T-cell (primary cell): ENCODE measurements around the gene EID3. TPM values are rescaled to one million over a fixed set of nuclear protein-coding genes. Genes with fewer than 3 reads are reported as not detected.

Source experiments
- ATAC-seq, 4 experiments: fragments of 200-7000 bp in 3 of 4; fragments of 150-1000 bp in 1 of 4; cut with Tn5 transposase; replicated peaks in 1 of 4; 1 replicate in 3 of 4; 2 replicates in 1 of 4; pipeline ENCODE4 v1.10.0; 2021; ENCODE audit warnings: moderate library complexity in 3 of 4, mild to moderate bottlenecking in 2 of 4, moderate number of reproducible peaks in 1 of 4
- CTCF ChIA-PET, 2 donors: fragments of 300-600 bp; sonication (Branson Sonifier 250); formaldehyde crosslinking; loops; one replicate each; lab custom pipeline; 2022; ENCODE audit warnings: antibody characterized with exemption in 2 of 2; lab: Charles Lee
- POLR2A ChIA-PET, 2 donors: fragments of 300-600 bp; sonication (Branson Sonifier 250); formaldehyde crosslinking; loops; one replicate each; lab custom pipeline; 2022; ENCODE audit warnings: antibody characterized with exemption in 2 of 2; lab: Charles Lee
- DNase-seq, 35 experiments: peaks; one replicate each; pipeline versions ENCODE4 v3.0.0 to v3.0.0-alpha.2; 2013 to 2023
- H3K27ac ChIP-seq: one replicate; pipeline ENCODE4 v1.5.1; 2013; ENCODE audit warnings: low read length
- H3K27me3 ChIP-seq, 2 experiments: replicated peaks in 1 of 2; 1 replicate in 1 of 2; 2 replicates in 1 of 2; pipeline versions ENCODE4 v1.6.1 to v1.7.0; 2013; ENCODE audit warnings: low read length in 1 of 2, mixed read lengths in 1 of 2; ENCODE audit not compliant: control insufficient read depth in 2 of 2, insufficient read depth in 2 of 2; ENCODE audit errors: extremely low read depth in 1 of 2
- H3K36me3 ChIP-seq, 2 donors: 1 replicate in 1 of 2; 2 replicates in 1 of 2; pipeline versions ENCODE4 v1.6.1 to v1.7.0; 2013; ENCODE audit warnings: low read length in 1 of 2; ENCODE audit not compliant: control insufficient read depth in 2 of 2, insufficient read depth in 1 of 2; ENCODE audit errors: extremely low read depth in 1 of 2
- H3K4me1 ChIP-seq, 2 experiments: 1 replicate in 1 of 2; 2 replicates in 1 of 2; pipeline versions ENCODE4 v1.6.1 to v1.7.0; 2013; ENCODE audit warnings: low read length in 2 of 2, mixed read lengths in 1 of 2; ENCODE audit not compliant: insufficient read depth in 2 of 2, control insufficient read depth in 1 of 2; ENCODE audit errors: extremely low read depth in 1 of 2
- H3K4me3 ChIP-seq, 2 donors: 1 replicate in 1 of 2; 2 replicates in 1 of 2; pipeline versions ENCODE4 v1.5.1 to v1.7.0; 2013; ENCODE audit warnings: mild to moderate bottlenecking in 2 of 2, low read length in 1 of 2, moderate library complexity in 1 of 2; ENCODE audit not compliant: control insufficient read depth in 1 of 2; ENCODE audit errors: extremely low read depth in 1 of 2
- H3K9me3 ChIP-seq: 2 replicates; pipeline ENCODE4 v1.7.0; 2013
- H3K27ac Mint-ChIP-seq, 2 donors: one replicate each; pipeline ENCODE4 v1.8.0; 2020 to 2021; ENCODE audit warnings: mild to moderate bottlenecking in 2 of 2, mixed read lengths in 2 of 2
- H3K27me3 Mint-ChIP-seq, 2 donors: one replicate each; pipeline ENCODE4 v1.8.0; 2021 to 2022; ENCODE audit warnings: mixed read lengths in 2 of 2
- H3K36me3 Mint-ChIP-seq: one replicate; pipeline ENCODE4 v1.8.0; 2021; ENCODE audit warnings: mixed read lengths
- H3K4me1 Mint-ChIP-seq, 3 donors: one replicate each; pipeline ENCODE4 v1.8.0; 2020 to 2022; ENCODE audit warnings: mixed read lengths in 3 of 3, mild to moderate bottlenecking in 1 of 3
- H3K4me3 Mint-ChIP-seq, 3 donors: one replicate each; pipeline ENCODE4 v1.8.0; 2020 to 2022; ENCODE audit warnings: mild to moderate bottlenecking in 3 of 3, mixed read lengths in 3 of 3, moderate library complexity in 3 of 3
- H3K9me3 Mint-ChIP-seq, 3 donors: one replicate each; pipeline ENCODE4 v1.8.0; 2020 to 2022; ENCODE audit warnings: mixed read lengths in 3 of 3
- WGBS: methylation state at CpG from one replicate; pipeline ENCODE4 v1.1.5; 2013; ENCODE audit warnings: missing lambda C conversion rate; ENCODE audit not compliant: insufficient coverage; 5-methylcytosine and 5-hydroxymethylcytosine counted together
- total RNA-seq, 35 experiments: library from RNA in 6 of 35; stranded (reverse) in 6 of 35; fragments of 120-200 nt in 1 of 35; gene quantifications; one replicate each; pipeline versions ENCODE4 v1.2.1 to v1.2.4 and lab custom pipeline; 2013 to 2026

The EID3 gene
- total RNA-seq, 5 donors from 2014 or later (not counting 1 experiment from before 2014, with no cell fraction given) = 5.6 to 13.0 (median 6.0) TPM

DNA sequence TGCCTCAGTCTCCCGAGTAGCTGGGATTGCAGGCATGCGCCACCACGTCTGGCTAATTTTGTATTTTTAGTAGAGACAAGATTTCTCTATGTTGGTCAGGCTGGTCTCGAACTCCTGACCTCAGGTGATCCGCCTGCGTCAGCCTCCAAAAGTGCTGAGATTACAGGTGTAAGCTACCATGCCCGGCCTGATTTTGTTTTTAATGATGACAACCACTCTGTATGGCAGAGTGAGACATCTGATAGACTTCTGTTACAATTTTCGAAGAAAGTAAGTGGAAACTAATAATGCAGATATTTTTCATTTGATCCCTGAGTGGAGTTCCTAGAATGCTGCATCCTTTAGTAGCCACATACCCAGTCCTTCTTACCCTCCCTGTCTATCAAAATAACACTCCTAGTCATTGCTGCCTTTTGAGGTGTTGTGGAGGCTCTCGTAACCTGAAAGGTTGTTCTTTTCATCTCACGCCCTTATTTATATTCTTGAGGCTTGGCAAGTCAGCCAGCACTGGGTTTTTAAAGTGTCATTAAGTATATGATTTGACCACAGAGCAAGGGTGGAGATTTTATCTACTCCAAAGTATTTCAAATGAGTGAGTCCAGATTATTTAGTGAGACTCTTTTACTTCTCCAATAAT is 5.9 kb upstream of the EID3 start:
- H3K27me3 Mint-ChIP-seq = no peaks in the 10 kb centered on the region
- H3K27ac ChIP-seq = no peak overlapping the region
- CTCF ChIA-PET = no interaction called here
- H3K27me3 ChIP-seq = no peaks in the 10 kb centered on the region
- H3K4me1 ChIP-seq = peaks cover 0 to 5% of the 10 kb centered on the region in 2 experiments
- peaks cover 0 to 10% of the 10 kb centered on the region in 2 donors for H3K36me3 ChIP-seq
- no peak for DNase-seq
- H3K36me3 Mint-ChIP-seq = peaks cover 29% of the 10 kb centered on the region
- no peak for ATAC-seq
- no peaks in the 10 kb centered on the region for H3K9me3 Mint-ChIP-seq
- no peak overlapping the region for H3K27ac Mint-ChIP-seq
- no peaks in the 10 kb centered on the region for H3K9me3 ChIP-seq
- H3K4me3 Mint-ChIP-seq = no peak overlapping the region
- H3K4me1 Mint-ChIP-seq = peaks cover 33 to 37% (median 34%) of the 10 kb centered on the region in 3 donors
- 88% methylated on average over 7 of the region's 10 CpGs for WGBS
- no peak overlapping the region for H3K4me3 ChIP-seq
- POLR2A ChIA-PET = no interaction called here

DNA sequence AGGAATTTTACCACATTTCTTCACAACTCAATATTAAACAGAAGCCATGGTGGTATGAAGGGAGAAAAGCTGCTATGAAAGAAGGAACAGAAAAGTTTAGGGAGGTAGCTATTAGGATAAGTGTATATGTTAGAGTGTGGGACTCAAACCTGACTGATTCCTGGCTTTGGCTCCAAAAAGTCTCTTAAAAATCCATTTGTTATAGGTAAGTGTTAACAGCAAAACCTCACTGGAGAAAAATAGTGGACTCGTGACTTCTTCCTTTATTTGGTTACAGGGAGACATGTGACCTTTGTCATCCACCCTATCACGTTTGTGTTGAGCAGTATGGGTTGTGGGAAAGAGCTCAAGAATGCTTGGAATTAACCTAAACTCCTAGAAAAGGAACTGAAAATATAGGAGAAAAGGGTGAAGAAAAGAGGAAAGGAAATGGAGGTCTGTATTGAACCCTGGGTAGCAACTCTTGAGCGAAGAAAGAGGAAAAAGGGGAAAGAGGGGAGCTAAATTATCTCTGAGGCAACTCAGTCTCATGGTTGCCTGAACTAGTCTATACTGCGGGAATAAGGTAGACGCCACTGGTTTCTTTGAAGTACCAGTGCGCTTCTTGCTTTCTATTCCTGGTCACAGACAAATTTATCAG is 3.6 kb upstream of the EID3 start:
- Mint-ChIP-seq H3K4me3 (no peak overlapping the region), H3K36me3 (peaks cover 21% of the 10 kb centered on the region), H3K9me3 (no peaks in the 10 kb centered on the region), H3K4me1 (peaks cover 42 to 49% (median 47%) of the 10 kb centered on the region in 3 donors), H3K27ac (peak overlapping the region in 1 of 2 donors; percentile 25), H3K27me3 (no peaks in the 10 kb centered on the region)
- Histone ChIP-seq H3K27ac (no peak overlapping the region), H3K4me1 (peaks cover 14 to 18% of the 10 kb centered on the region in 2 experiments), H3K27me3 (no peaks in the 10 kb centered on the region), H3K36me3 (peaks cover 0 to 4% of the 10 kb centered on the region in 2 donors), H3K4me3 (no peak overlapping the region), H3K9me3 (no peaks in the 10 kb centered on the region)
- DNase-seq (no peak), ATAC-seq (no peak)
- 88% methylated on average over 1 of the region's 6 CpGs for WGBS
- POLR2A ChIA-PET = interaction anchor here (0.7 to 1.8 kb wide), 3 partner anchors 11 to 24 kb away, joined by 3 to 6 read pairs (median 6); no protein-coding TSS in a partner anchor
- CTCF ChIA-PET = interaction anchor here (0.5 to 1.0 kb wide), 8 partner anchors 11 to 747 kb away, joined by 3 to 8 read pairs (median 4); no protein-coding TSS in a partner anchor

DNA sequence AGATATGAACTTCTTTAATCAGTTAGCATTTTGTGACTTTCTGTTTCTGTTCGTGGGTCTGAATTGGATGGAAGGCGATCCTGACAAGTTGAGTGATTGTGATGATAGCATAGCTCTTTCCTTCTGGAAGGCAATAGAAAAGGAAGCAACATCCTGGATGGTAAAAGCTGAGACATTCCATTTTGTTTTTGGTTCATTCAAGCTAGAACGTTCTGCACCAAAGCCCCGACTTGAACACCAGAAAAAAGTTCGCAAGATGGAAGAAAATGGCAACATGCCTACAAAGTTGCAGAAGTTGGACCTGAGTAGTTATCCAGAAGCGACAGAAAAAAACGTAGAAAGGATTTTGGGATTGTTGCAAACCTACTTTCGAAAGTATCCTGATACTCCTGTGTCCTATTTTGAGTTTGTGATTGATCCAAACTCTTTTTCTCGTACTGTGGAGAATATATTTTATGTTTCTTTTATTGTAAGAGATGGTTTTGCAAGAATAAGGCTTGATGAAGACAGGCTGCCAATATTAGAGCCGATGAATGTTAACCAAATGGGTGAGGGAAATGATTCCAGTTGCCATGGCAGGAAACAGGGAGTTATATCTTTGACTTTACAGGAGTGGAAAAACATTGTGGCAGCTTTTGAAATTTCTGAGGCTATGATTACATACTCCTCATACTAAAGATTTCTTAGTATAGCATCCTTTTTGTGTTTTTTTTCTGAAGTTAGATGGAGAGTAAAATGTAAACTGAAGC is 896 bp downstream of the EID3 start:
- Mint-ChIP-seq H3K4me1 (peaks cover 64 to 65% (median 65%) of the 10 kb centered on the region in 3 donors), H3K36me3 (peaks cover 8% of the 10 kb centered on the region), H3K27ac (peak overlapping the region; percentile 93 to 95), H3K9me3 (no peaks in the 10 kb centered on the region), H3K27me3 (no peaks in the 10 kb centered on the region), H3K4me3 (peak overlapping the region; percentile 90 to 96 (median 91))
- H3K4me1 ChIP-seq = peaks cover 14 to 17% of the 10 kb centered on the region in 2 experiments
- H3K27ac ChIP-seq = peak overlapping the region; percentile 80
- ATAC-seq = no peak
- H3K4me3 ChIP-seq = peak overlapping the region; percentile 56 to 74
- WGBS = 92% methylated on average over 6 of the region's 10 CpGs
- H3K9me3 ChIP-seq = no peaks in the 10 kb centered on the region
- DNase-seq = no peak
- H3K27me3 ChIP-seq = no peaks in the 10 kb centered on the region
- ChIA-PET CTCF (interaction anchor here in 1 of 2 donors (0.6 to 4.1 kb wide), 3 partner anchors 13 to 89 kb away, joined by 3 to 62 read pairs (median 3); partner anchors contain the start of gene TXNRD1), POLR2A (interaction anchor here (0.5 to 4.1 kb wide), 8 partner anchors 12 to 602 kb away, joined by 3 to 52 read pairs (median 4); no protein-coding TSS in a partner anchor)
- H3K36me3 ChIP-seq = no peaks in the 10 kb centered on the region

DNA sequence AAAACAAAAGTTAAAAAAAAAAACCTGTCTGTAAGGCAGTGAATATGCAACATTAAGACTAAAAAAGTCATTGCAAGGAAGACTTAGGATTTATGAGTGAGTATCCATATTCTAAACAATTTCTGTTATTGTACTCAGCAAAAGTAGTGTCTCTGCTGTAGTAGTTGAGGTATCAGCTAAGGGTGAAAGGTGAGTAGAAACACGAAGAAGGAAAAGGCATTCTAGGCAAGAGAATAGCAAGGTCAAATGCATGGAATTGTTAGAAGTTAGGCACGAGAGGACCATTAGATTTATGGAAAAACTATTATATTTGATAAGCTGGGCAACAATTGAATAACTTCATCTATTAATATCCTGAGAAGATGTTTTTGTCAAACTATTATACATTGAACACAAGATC is 1.8 kb downstream of the EID3 start:
- peaks cover 59 to 65% (median 63%) of the 10 kb centered on the region in 3 donors for H3K4me1 Mint-ChIP-seq
- no peak for DNase-seq
- no peak overlapping the region for H3K4me3 ChIP-seq
- H3K4me1 ChIP-seq = peaks cover 16 to 17% of the 10 kb centered on the region in 2 experiments
- no peaks in the 10 kb centered on the region for H3K9me3 ChIP-seq
- H3K27ac Mint-ChIP-seq = no peak overlapping the region
- no peaks in the 10 kb centered on the region for H3K27me3 Mint-ChIP-seq
- ATAC-seq = no peak
- peaks cover 0 to 4% of the 10 kb centered on the region in 2 donors for H3K36me3 ChIP-seq
- H3K4me3 Mint-ChIP-seq = peak overlapping the region; percentile 11 to 96 (median 47)
- H3K27me3 ChIP-seq = no peaks in the 10 kb centered on the region
- 80% methylated on average over 1 of the region's 2 CpGs for WGBS
- POLR2A ChIA-PET = no interaction called here
- CTCF ChIA-PET = no interaction called here
- H3K36me3 Mint-ChIP-seq = peaks cover 3% of the 10 kb centered on the region
- H3K27ac ChIP-seq = no peak overlapping the region
- no peaks in the 10 kb centered on the region for H3K9me3 Mint-ChIP-seq

DNA sequence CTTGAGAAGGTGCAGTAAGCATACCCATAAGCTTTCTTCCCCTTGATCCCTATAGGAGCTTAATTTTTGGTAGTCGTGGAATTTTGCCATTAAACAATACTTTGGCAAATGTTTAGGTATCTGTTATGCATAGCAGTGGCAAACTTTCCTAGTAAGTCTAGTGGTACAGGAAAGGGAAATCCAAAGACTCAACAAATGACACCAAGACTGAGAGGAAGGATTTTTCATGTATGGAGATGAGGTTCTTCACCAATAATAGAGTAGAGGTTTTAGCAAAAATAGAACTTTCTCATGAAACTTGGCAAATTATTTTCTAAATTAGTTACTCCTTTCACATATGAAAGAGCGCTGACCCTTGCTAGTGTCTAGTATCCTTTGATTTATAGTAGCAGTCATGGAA is 2.8 kb downstream of the EID3 start:
- Mint-ChIP-seq H3K4me1 (peaks cover 59 to 62% (median 62%) of the 10 kb centered on the region in 3 donors), H3K36me3 (peaks cover 7% of the 10 kb centered on the region), H3K9me3 (no peaks in the 10 kb centered on the region), H3K4me3 (no peak overlapping the region), H3K27me3 (no peaks in the 10 kb centered on the region), H3K27ac (no peak overlapping the region)
- ChIA-PET POLR2A (no interaction called here), CTCF (no interaction called here)
- Histone ChIP-seq H3K36me3 (peaks cover 0 to 7% of the 10 kb centered on the region in 2 donors), H3K27ac (no peak overlapping the region), H3K4me3 (no peak overlapping the region), H3K4me1 (peaks cover 16 to 17% of the 10 kb centered on the region in 2 experiments), H3K9me3 (no peaks in the 10 kb centered on the region), H3K27me3 (no peaks in the 10 kb centered on the region)
- WGBS = no CpG with 5 or more reads among the region's 2 CpGs
- DNase-seq (no peak), ATAC-seq (no peak)
